GM10847 (cell line): ENCODE measurements around the gene PACSIN1.

Experiments used
- POLR2A ChIP-seq: IDR thresholded peaks from 2 replicates; pipeline ENCODE4 v1.6.1; 2011; ENCODE audit not compliant: insufficient read length; ENCODE audit errors: extremely low read depth

PACSIN1 gene

GRCh38 chr6:34490390-34491090 is 24.7 kb downstream of the PACSIN1 start:
- TF ChIP-seq POLR2A: no peak

DNA sequence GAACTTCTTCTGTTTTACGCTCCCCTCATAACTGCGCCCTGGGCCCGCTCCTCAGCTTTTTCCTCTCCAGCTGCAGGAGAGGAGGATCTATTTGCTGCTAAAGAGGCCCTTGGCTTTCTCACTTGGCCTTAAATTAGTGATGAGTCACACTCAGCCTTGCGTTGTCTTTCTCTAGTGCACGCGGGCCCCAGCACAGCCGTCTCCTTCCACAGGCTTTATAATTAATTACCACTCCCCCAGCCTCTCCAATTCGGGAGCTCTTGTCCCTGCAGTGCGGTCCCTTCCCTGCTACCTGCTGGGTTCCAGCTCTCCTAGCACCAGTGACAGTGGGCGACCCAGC is 25.2 kb downstream of the PACSIN1 start:
- no peak for TF ChIP-seq POLR2A

- no peak for TF ChIP-seq POLR2A
These were observed 27.5 kb downstream of the PACSIN1 start for GRCh38 chr6:34493344-34493743.

DNA sequence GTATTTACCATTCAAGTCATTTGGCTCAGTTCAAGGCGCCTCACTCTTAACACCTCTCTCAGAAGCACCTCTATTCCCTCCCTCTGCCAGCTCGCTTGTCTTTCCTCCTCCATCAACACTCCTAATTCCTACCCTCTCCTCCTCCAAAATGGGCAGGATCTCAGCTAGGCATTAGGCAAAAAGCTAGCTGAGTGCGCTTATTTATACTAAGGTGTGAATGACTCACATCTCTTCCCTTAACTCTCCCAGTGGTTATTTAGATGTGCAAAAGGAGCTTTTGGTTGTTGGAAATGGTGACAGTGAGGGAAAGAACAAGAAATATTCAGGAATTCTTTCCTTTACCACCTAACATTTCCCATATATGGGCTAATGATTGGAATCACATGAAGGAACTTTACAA is 29.1 kb downstream of the PACSIN1 start:
- TF ChIP-seq POLR2A: no peak

GRCh38 chr6:34496103-34496685 is 30.3 kb downstream of the PACSIN1 start:
- TF ChIP-seq POLR2A: no peak

DNA sequence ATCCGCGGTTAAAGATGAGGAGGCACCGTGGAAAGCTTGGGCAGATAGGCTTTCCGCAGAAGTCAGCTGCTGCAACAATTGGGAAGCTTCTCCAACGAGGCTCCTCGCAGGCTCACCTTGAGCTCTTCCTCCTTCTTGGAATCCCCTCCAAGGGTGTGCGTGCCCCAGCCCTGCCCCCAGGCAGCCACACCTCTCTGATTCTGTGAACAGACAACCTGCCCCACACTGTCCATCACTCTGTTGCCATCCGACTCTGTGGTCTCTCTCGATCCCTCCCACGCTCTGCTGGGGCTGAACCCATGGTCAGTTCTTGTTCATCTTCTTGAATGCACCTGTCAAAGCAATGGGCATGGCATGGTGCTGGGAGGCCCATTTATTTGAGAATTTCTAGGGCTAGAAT is 31.5 kb downstream of the PACSIN1 start:
- no peak for TF ChIP-seq POLR2A

- no peak for TF ChIP-seq POLR2A
These were observed 40.8 kb downstream of the PACSIN1 start for GRCh38 chr6:34506718-34507117.

DNA sequence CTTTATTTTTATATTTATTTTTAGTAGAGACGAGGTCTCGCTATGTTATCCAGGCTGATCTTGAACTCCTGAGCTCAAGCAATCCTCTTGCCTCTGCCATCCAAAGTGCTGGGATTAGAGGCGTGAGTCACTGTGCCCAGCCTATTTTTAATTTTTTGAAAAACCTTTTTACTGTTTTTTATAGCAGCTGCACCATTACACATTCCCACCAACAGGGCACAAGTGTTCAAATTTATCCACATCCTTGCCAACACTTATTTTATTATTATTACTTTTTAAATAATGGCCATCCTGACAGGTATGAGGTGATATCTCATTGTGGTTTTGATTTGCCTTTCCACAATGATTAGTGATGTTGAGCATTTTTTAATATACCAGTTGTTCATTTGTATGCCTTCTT is 42.5 kb downstream of the PACSIN1 start:
- TF ChIP-seq POLR2A: no peak

- TF ChIP-seq POLR2A: no peak
These were observed 43.9 kb downstream of the PACSIN1 start for GRCh38 chr6:34509782-34510181.

- TF ChIP-seq POLR2A: no peak
These were observed 44.4 kb downstream of the PACSIN1 start for GRCh38 chr6:34510299-34510698.

DNA sequence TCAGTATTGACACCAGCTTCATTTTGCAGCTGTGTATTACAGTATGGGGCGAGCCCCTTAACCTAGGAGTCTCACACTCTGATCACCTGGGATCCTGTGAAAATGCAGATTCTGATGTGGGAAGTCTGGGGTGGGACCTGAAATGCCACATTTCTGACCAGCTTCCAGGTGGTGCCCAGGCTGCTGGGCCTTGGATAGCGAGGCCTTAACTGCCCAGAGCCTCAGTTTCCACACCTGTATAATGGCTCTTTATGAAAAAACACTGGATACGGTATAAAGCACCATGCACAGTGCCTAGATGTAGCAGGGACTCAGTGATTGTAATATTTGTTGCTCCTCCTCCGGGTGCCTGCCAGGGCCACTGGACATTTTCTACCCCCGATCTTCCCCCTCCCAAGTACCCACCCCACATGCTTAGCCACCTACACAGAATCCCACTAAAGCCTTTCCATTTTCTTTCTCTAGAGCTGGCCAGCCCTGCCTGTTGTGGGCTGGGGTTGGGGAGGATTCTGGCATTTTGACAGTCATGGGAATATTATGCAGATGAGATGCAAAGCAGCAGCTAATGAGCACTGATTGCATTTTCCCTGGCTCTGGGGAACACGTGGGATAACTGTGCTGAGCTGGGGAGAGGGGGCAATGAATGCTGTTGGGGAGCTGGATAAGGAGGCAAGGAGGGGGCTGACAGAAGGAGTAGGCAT is 45.5 kb downstream of the PACSIN1 start:
- no peak for TF ChIP-seq POLR2A

GRCh38 chr6:34511915-34512737 is 46.2 kb downstream of the PACSIN1 start:
- TF ChIP-seq POLR2A: no peak

DNA sequence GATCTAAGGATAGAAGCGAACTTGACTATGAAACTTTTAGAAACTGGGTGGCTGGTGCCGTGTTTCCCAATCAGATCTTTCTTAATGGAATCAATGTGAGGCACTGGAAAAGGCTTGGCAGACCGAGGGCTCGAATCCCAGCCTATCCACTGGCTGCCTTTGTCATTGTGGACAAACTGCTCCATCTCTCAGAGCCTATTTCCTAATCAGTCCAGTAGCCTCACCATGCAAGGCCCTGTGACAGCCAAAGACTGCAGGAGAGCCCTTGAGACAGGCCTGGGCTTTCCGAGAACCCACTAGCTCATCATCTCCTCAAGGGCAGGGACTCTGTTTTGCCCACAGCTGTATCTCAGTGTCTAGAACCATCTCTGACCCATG is 46.9 kb downstream of the PACSIN1 start:
- TF ChIP-seq POLR2A: no peak

GRCh38 chr6:34513646-34514045 is 47.8 kb downstream of the PACSIN1 start:
- TF ChIP-seq POLR2A: no peak

DNA sequence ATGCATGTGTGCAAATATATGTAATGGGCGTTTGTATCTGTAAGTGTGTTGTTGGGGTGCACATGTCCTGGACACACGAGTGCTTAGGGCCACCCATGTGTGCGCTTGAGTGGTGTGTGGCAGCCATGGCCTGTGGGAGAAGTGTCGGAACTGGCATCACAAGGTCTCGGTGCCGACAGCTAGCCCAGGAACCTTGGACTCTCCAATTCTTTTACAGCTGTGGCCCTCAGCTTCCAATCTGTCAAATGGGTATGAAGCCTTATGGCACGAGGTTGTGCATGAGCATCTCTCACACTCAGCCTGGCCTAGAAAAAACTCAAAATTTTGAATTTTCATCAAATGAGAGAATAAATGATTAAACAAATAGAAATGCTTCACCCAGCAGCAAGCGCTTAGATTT is 48.2 kb downstream of the PACSIN1 start:
- TF ChIP-seq POLR2A: no peak

DNA sequence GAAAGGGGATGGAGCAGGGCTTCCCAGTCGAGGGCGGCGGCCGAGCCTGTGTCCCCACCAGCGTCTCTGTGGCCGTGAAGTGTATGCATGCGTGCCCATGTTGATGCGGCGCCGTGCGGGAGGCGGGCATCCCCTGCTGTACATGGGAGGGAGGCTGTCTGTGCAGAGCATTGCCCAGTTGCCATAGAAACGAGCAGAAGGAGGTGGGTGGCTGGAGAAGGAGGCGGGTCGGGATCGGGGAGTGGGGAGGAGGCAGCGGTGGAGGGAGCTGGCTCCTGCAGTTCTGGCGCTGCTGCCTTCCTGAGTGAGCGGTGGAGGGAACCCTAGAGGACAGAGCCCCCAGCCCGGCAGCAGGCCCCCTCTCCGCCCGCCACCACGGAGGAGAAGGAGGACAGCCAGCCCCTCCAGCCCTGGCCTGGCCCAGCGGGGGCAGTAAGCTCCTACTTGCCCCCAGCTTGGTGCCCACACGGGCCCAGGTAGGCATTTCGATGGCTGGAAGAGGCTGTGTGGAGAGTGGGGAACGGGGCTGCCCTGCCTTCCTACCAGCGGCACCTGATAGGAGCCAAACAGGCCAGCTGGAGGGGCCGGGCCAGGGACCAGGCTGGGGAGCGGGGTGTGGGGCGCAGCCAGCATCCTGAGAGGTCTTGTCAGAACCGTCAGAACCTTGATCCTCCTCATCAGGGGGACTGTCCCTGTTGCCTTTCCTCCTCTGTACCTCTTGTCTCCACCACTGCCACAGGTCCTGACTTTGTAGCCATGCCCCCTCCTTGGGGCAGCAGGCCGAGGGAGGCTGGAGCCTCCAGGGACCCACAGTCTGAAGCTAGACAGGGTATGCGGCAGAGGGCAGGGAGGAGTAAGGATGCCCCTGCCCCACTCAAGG is 49.0 kb downstream of the PACSIN1 start:
- TF ChIP-seq POLR2A: no peak
